HepG2 (cell line): ENCODE data around the gene TPO. TPM values are rescaled to one million over a fixed set of nuclear protein-coding genes. Genes with fewer than 3 reads are reported as not detected.

ENCODE experiments used
- ATAC-seq: fragments of 200-7000 bp; cut with Tn5 transposase; 3 replicates; pipeline ENCODE4 v1.9.1; 2020; ENCODE audit warnings: mild to moderate bottlenecking, moderate library complexity
- BruUV-seq: library from RNA; stranded (reverse); fragments of 400-500 nt; replicated peaks from 2 replicates; lab custom pipeline; 2021; lab: Mats Ljungman, UMichigan
- CTCF ChIA-PET: fragments of 300-600 bp; formaldehyde crosslinking; extraction: SDS; loops from one replicate; lab custom pipeline; 2021; ENCODE audit warnings: low total read pairs, inconsistent platforms, low intra/inter-chr PET ratio; lab: Yijun Ruan, JAX
- POLR2A ChIA-PET: fragments of 350-600 bp; sonication (Branson Sonifier 250); formaldehyde crosslinking; loops from one replicate; lab custom pipeline; 2020; ENCODE audit warnings: antibody characterized with exemption, inconsistent platforms; lab: Yijun Ruan, JAX
- DNase-seq: peaks from one replicate; pipeline ENCODE4 v3.0.0-alpha.2; 2015; ENCODE audit warnings: low spot score
- FAIRE-seq: peaks from 3 replicates; lab custom pipeline; 2011; peaks lifted over from hg19 to GRCh38; lab: Jason Lieb, UNC
- H2AFZ ChIP-seq: one replicate; pipeline ENCODE4 v1.6.1; 2011; ENCODE audit warnings: low read length, inconsistent platforms
- H3K27ac ChIP-seq: fragments of 300-600 bp; 3 replicates; pipeline ENCODE4 v1.8.0; 2011; ENCODE audit warnings: mixed run types, mild to moderate bottlenecking, mixed read lengths, low read length, inconsistent platforms; ENCODE audit not compliant: insufficient read depth; ENCODE audit errors: extremely low read length
- H3K27me3 ChIP-seq, 2 experiments: fragments of 200-600 bp in 1 of 2; 2 replicates in 1 of 2; 3 replicates in 1 of 2; pipeline versions ENCODE4 v1.6.0 to v1.8.0; 2011; ENCODE audit warnings: low read length in 2 of 2, mild to moderate bottlenecking in 2 of 2, moderate library complexity in 2 of 2, inconsistent platforms in 1 of 2; ENCODE audit not compliant: insufficient read depth in 2 of 2, control insufficient read depth in 1 of 2
- H3K36me3 ChIP-seq, 2 experiments: fragments of 200-600 bp in 1 of 2; replicated peaks in 1 of 2; 2 replicates in 1 of 2; 3 replicates in 1 of 2; pipeline versions ENCODE4 v1.5.1 to v1.8.0; 2011; ENCODE audit warnings: low read length in 2 of 2, inconsistent platforms in 1 of 2; ENCODE audit not compliant: insufficient read depth in 2 of 2, control insufficient read depth in 1 of 2
- H3K4me1 ChIP-seq: 2 replicates; pipeline ENCODE4 v1.5.1; 2012; ENCODE audit warnings: low read length, inconsistent platforms; ENCODE audit not compliant: insufficient read depth
- H3K4me2 ChIP-seq: 2 replicates; pipeline ENCODE4 v1.6.0; 2011; ENCODE audit warnings: low read depth, low read length, inconsistent platforms
- H3K4me3 ChIP-seq, 3 experiments: fragments of 200-600 bp in 1 of 3; sonication (generic), shearing (Covaris generic) in 1 of 3; replicated peaks in 1 of 3; 2 replicates each; pipeline ENCODE4 v1.5.1; 2011 to 2016; ENCODE audit warnings: low read length in 3 of 3, inconsistent platforms in 2 of 3, low read depth in 2 of 3, mild to moderate bottlenecking in 2 of 3, control low read depth in 1 of 3, mixed read lengths in 1 of 3; ENCODE audit not compliant: insufficient read depth in 1 of 3
- H3K79me2 ChIP-seq: one replicate; pipeline ENCODE4 v1.6.1; 2011; ENCODE audit warnings: low read length, inconsistent platforms; ENCODE audit not compliant: insufficient read depth
- H3K9ac ChIP-seq: 2 replicates; pipeline ENCODE4 v1.6.0; 2011; ENCODE audit warnings: mild to moderate bottlenecking, low read depth, low read length, inconsistent platforms; ENCODE audit not compliant: insufficient read depth
- H3K9me3 ChIP-seq: 2 replicates; pipeline ENCODE4 v1.5.1; 2012; ENCODE audit warnings: mild to moderate bottlenecking, low read length
- H4K20me1 ChIP-seq: 2 replicates; pipeline ENCODE4 v1.6.0; 2011; ENCODE audit warnings: inconsistent platforms, mild to moderate bottlenecking, low read length, moderate library complexity; ENCODE audit not compliant: insufficient read depth
- ETV5 ChIP-seq: IDR thresholded peaks from 2 replicates; pipeline ENCODE4 v1.6.1; 2018; ENCODE audit warnings: missing biosample characterization, missing genetic modification reagents, inconsistent platforms, borderline replicate concordance
- ZBED4 ChIP-seq: sonication (generic); formaldehyde crosslinking; IDR thresholded peaks from 2 replicates; pipeline ENCODE4 v1.4.0; 2020; ENCODE audit warnings: missing genetic modification reagents, borderline replicate concordance
- ZNF598 ChIP-seq: sonication (generic); formaldehyde crosslinking; IDR thresholded peaks from 2 replicates; pipeline ENCODE4 v1.5.1; 2020; ENCODE audit warnings: mild to moderate bottlenecking, missing genetic modification reagents, borderline replicate concordance
- ZSCAN31 ChIP-seq: sonication (generic); formaldehyde crosslinking; IDR thresholded peaks from 2 replicates; pipeline ENCODE4 v1.5.0; 2020; ENCODE audit warnings: low read depth, mild to moderate bottlenecking, missing genetic modification reagents
- WGBS: methylation state at CpG from one replicate; pipeline ENCODE4 v1.1.6; 2017; ENCODE audit warnings: low lambda C conversion rate; 5-methylcytosine and 5-hydroxymethylcytosine counted together
- in situ Hi-C: cut with HindIII; loops from 2 replicates; pipeline ENCODE4 v1.10.0; 2017; ENCODE audit warnings: low pct_unique_long_range_greater_than_20kb; ENCODE audit not compliant: extremely low pct_ligation_motif_present
- intact Hi-C: fragments of 100-400 bp; cut with micrococcal nuclease; formaldehyde crosslinking; loops from one replicate; pipeline ENCODE4 v1.10.0; 2022; ENCODE audit not compliant: unreplicated experiment
- polyA plus RNA-seq, 8 experiments: library from polyadenylated mRNA; depleted of rRNA in 3 of 8; stranded (reverse) in 7 of 8; unstranded in 1 of 8; fragments of >200 nt; fragmentation: Illumina TruSeq in 4 of 8; extraction: Trizol in 4 of 8; gene quantifications; 2 replicates each; pipeline versions ENCODE4 v1.2.1 to v1.2.3, GENCODE V29; 2011 to 2016; ENCODE audit warnings: low read depth in 4 of 8, missing spikeins in 1 of 8, mixed read lengths in 1 of 8; ENCODE audit not compliant: insufficient read depth in 1 of 8
- total RNA-seq, 5 experiments: library from RNA; depleted of rRNA; stranded (reverse); fragments of >200 nt; fragmentation: Illumina TruSeq; extraction: Trizol; gene quantifications; 2 replicates each; pipeline ENCODE4 v1.2.3, GENCODE V29; 2016; ENCODE audit warnings: low read depth in 1 of 5
- TF ChIP-seq, protein P1 (sequence below): sonication (generic); formaldehyde crosslinking; IDR thresholded peaks from 2 replicates; pipeline ENCODE4 v1.5.0; 2020; ENCODE audit warnings: mild to moderate bottlenecking, missing genetic modification reagents

Gene TPO
- total and polyA plus RNA-seq, 2 of the 13 experiments (the other 11 are each of a cell fraction or from before 2014, with no cell fraction given): not detected

DNA sequence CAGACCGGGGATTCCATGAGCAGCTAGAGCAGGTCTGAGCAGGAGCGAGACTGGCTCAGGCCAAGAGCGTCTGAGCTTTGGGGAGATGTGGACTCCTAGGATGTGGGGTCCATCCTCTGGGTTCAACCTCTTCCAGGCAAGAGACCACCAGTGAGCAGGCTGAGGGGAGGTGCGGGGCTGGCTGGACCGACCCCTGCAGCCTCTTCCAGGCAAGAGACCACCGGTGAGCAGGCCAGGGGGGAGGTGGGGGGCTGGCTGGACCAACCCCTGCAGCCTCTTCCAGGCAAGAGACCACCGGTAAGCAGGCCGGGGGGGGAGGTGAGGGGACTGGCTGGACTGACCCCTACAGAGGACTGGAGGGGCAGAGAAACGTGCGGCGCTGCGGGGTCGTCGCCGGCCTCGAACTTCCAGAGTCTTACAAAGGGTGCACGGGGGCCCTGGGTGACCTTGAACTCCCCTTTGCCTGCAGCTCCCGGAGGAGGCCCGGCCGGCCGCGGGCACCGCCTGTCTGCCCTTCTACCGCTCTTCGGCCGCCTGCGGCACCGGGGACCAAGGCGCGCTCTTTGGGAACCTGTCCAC is 63.4 kb downstream of the TPO start:
- ChIA-PET POLR2A (no interaction called here), CTCF (no interaction called here)
- no peak for FAIRE-seq
- BruUV-seq: no TSS peak
- in situ Hi-C loops (no loop called here), intact Hi-C loops (no loop called here)
- no peaks in the 10 kb centered on the region for H3K79me2 ChIP-seq
- ATAC-seq: no peak
- H3K36me3 ChIP-seq: no peaks in the 10 kb centered on the region
- no peaks in the 10 kb centered on the region for H3K9me3 ChIP-seq
- 46% methylated on average over 16 of the region's 30 CpGs for WGBS
- H3K27me3 ChIP-seq: peaks cover 10 to 46% of the 10 kb centered on the region in 2 experiments
- no peaks in the 10 kb centered on the region for H4K20me1 ChIP-seq
- no peak overlapping the region for H2AFZ ChIP-seq
- no peak overlapping the region for H3K9ac ChIP-seq
- H3K4me2 ChIP-seq: no peak overlapping the region
- TF ChIP-seq ZBED4 (CRISPR knock-in tag): no peak
- TF ChIP-seq ZNF598: no peak
- no peak for TF ChIP-seq ETV5 (CRISPR knock-in tag)
- TF ChIP-seq, protein P1, sequence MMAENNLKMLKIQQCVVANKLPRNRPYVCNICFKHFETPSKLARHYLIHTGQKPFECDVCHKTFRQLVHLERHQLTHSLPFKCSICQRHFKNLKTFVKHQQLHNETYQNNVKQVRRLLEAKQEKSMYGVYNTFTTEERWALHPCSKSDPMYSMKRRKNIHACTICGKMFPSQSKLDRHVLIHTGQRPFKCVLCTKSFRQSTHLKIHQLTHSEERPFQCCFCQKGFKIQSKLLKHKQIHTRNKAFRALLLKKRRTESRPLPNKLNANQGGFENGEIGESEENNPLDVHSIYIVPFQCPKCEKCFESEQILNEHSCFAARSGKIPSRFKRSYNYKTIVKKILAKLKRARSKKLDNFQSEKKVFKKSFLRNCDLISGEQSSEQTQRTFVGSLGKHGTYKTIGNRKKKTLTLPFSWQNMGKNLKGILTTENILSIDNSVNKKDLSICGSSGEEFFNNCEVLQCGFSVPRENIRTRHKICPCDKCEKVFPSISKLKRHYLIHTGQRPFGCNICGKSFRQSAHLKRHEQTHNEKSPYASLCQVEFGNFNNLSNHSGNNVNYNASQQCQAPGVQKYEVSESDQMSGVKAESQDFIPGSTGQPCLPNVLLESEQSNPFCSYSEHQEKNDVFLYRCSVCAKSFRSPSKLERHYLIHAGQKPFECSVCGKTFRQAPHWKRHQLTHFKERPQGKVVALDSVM (CRISPR knock-in tag): no peak
- TF ChIP-seq ZSCAN31: no peak
- no peak for DNase-seq
- no peak overlapping the region for H3K27ac ChIP-seq
- no peaks in the 10 kb centered on the region for H3K4me1 ChIP-seq
- H3K4me3 ChIP-seq: no peak overlapping the region
